CD4-positive, alpha-beta T cell treated with Interleukin-12 subunit alpha and Interleukin-12 subunit beta, for 1 hour (primary cell): Measurements from ENCODE around the gene AGMAT.
A peak's percentile ranks its signal among the peaks of the same experiment; 100 is the strongest.

ENCODE experiments used
- DNase-seq: peaks from one replicate; pipeline ENCODE4 v3.0.0-alpha.2; 2020

The AGMAT gene

GRCh38 chr1:15558516-15558915, 26.3 kb downstream of the AGMAT start:
- DNase-seq = no peak

DNA sequence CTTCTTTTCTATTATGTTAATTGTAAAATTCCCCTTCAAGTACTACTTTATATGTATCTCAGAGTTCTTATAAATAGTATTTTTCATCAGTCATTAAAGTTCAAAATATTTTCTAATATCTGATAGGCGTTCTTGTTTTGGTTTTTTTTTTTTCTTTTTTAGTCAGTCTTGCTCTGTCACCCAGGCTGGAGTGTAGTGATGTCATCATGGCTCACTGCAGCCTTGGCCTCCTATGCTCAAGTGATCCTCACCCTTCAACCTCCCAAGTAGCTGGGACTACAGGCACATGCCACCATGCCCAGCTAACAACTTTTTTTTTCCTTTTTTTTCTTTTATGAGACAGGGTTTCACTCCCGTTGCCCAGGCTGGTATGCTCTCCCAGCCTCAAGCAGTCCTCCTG, 27.3 kb downstream of the AGMAT start:
- DNase-seq = no peak

GRCh38 chr1:15557008-15557407, 27.8 kb downstream of the AGMAT start:
- DNase-seq = no peak

- DNase-seq = no peak
Measured at GRCh38 chr1:15550573-15550972, 34.3 kb downstream of the AGMAT start.

GRCh38 chr1:15546641-15547040, 38.2 kb downstream of the AGMAT start:
- no peak for DNase-seq

GRCh38 chr1:15543589-15544568, 41.0 kb downstream of the AGMAT start:
- no peak for DNase-seq

DNA sequence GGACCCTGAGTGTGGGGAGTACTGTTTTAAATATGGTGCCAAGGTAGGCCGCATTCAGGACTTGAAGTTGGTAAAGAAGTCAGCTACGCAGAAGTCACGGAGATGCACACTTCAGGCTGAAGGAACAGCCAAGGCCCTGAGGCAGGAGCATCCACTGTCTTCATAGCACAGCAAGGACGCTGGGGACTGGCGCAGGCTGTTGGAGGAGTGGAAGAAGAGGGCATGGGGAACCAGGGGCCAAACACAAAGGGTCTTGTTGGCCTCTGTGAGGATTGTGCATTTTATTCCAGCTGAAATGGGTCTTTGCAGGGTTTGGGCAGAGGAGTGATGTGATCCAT, 41.6 kb downstream of the AGMAT start:
- no peak for DNase-seq

GRCh38 chr1:15542388-15543250, 42.2 kb downstream of the AGMAT start:
- DNase-seq = no peak

DNA sequence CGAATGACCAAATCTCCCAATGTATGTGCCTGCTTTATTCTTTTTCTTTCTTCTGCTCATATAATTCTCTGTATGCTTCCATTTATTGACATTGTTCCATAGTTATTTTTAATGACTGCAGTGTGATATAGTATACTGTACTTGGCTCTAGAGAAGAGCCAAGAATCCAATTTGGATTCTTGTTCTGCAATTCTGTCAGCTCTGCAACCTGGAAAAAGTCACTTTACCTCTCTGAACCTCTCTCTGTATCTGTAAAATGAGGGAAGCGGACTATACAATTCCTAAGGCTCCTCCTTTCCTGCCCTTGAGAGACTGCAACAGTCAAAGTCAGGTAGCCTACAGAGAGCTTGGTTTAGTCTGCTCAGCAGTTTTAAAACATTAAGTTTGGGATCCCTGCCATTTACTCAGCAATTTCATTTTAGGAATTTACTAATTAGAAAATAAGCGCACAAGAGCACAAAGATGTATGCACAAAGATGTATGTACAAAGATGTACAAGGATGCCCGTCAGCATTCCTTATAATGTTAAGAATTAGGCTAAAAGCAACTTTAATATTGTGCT, 43.5 kb downstream of the AGMAT start:
- DNase-seq = no peak

GRCh38 chr1:15540186-15540585, 44.7 kb downstream of the AGMAT start:
- no peak for DNase-seq

GRCh38 chr1:15538771-15539170, 46.1 kb downstream of the AGMAT start:
- no peak for DNase-seq

GRCh38 chr1:15531682-15532081, 53.2 kb downstream of the AGMAT start:
- no peak for DNase-seq

GRCh38 chr1:15531003-15531402, 53.8 kb downstream of the AGMAT start:
- no peak for DNase-seq

DNA sequence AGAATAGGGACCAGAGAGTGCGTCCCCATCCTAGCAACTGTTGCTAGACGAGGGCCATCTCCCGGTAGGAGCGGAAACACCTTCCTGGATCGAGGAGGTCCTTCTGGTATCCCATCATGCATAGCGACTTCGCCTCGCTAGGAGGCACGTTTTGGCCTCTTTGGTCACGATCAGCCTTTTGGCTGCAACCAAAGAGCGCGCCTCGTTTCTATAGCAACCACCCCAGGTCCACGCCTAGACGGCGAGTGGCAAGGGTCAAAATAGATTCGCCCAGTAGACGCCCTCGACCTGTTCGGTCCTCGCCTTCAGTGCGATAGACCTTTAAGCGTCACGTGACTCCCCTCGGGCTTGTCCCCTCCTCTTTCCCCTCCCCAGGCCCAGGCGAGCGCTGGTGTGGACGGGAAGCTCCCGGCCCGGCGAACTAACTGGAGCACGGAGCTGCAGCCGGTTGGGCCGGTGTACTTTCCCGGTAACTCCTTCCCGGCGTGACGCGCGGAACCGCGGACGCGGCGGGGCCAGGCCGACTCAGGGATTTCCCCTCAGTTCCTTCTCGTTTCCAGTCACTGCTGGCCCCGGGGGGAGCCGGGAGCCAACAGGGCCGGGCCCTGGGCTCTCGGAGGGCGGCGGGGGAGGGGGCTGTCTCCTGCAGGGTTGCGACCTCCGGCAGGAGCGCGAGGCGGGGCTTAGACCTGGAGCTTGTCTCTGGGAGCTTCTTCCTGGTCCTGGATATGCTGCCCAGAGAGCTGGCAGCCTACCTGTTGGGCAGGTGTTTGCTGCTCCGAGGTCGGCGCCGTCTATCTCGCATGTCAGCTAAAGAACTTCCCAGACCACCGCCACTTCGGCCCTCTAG, 58.1 kb downstream of the AGMAT start, which contains the start of gene DNAJC16:
Gene DNAJC16, plus strand, starts transcription at position 359 of the 850 bp plus-strand sequence. CDS start 2,258 bp downstream, outside the sequence.
- peak; percentile 99 for DNase-seq

GRCh38 chr1:15526021-15526489, 58.8 kb downstream of the AGMAT start:
- DNase-seq = no peak

DNA sequence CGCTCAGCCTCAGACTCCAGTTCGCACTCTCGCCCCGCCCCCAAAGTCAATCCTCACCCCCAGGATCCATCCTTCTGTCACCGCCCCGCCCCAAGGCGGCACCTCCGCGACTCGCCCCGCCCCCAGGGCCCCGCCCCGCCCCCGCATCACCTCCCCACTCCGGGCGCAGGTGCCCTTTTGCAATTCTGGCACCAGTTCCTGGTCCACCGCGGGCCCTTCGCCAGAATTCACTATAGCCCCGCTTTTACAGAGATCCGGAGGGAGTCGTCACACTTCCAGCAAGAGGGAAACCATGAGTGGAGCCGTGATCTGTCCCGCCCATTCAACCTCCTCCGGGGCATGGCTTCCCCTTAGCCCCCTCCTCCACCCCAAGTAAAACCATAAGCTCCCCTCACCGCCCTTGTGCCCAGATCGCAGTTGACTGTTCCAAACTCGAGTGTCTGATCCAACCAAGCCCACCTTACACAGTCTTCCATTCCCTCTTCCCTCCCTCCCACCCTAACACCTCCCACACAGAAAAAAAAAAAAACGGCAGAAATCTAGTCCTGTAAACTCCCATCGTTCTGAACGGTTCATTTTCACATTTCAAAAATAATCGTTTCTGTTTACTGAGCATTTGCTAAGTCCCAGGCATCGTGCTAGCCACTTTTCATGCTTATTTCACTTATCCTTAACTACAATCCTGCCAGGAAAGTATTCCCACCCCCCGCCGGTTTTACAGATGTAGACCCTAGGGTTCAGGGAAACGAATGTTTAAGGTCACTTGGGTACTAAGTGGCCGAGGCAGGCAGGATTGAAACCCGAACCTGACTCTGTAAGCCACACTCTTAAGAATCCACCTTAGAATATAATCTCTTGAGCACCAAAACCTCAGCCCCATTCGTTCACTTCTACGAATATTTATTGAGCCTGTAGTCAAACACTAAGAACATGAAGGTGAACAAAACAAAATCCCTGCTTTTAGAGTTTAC, 59.5 kb downstream of the AGMAT start:
- peak; percentile 3 for DNase-seq

GRCh38 chr1:15524283-15525049, 60.4 kb downstream of the AGMAT start:
- peak; percentile 99 for DNase-seq

GRCh38 chr1:15524021-15524282, 60.9 kb downstream of the AGMAT start, which contains the start of gene CASP9:
CASP9 (minus strand) TSS chr1:15524215; CDS start chr1:15524200, 15 bp downstream.
- no peak for DNase-seq

DNA sequence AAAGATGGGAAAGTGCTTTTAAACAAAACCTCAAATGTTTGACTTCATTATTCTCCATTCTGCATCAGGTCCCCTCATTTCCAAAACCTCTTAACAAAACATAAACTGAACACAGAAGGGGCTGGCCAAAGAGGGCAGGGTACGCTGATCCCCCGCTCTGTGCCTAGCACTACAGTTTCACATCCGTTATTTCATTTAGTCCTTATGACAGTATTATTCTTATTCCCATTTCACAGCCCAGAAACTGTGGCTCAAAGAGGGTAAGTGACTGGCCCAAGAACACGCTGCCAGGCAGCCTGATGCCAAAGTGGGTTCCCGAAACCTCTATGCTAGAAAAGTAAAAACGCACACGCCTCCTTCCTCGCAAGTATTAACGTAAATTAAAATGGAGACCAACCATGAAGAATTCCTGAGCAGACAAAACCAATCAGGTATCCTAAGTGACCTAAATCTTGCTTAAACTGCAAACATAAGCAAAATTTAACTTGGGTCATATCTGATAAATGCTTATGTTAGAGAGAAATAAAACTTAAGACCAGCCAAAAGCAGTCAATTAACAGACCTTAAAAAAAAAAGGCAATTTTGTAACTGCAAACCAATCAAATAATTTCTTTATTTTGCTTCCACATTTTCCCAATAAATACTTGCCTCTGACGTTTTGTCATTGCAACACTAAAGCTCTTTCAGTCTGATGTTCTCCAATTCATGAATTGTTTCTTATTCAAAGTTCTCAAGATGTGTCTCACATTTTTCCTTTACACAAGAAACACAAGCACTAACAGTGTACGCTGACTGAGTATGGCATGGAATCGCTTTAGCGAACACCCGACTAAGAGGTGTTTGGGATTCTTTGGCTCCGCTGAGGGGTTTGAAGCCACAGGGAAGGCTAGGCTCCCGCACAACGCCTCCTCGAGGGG, 61.5 kb downstream of the AGMAT start:
- no peak for DNase-seq
